AG04450 (cell line): Measurements from ENCODE around the gene SCFD2. TPM values are rescaled to one million over a fixed set of nuclear protein-coding genes. Genes with fewer than 3 reads are reported as not detected.

Experiments used
- CTCF ChIA-PET: fragments of 300-600, 350-600 bp; formaldehyde crosslinking; extraction: SDS; loops from one replicate; lab custom pipeline; 2022; ENCODE audit warnings: antibody characterized with exemption, inconsistent platforms; lab: Charles Lee
- POLR2A ChIA-PET: fragments of 350-600 bp; formaldehyde crosslinking; extraction: SDS; loops from one replicate; lab custom pipeline; 2021; ENCODE audit warnings: antibody characterized with exemption, inconsistent platforms; lab: Yijun Ruan, JAX
- DNase-seq: peaks from one replicate; pipeline ENCODE4 v3.0.0-alpha.2; 2011; ENCODE audit warnings: low read depth, low spot score
- H3K27ac ChIP-seq: one replicate; pipeline ENCODE4 v1.5.1; 2012; ENCODE audit warnings: low read depth, low read length, control low read depth
- H3K27me3 ChIP-seq: one replicate; pipeline ENCODE4 v1.6.0; 2012; ENCODE audit warnings: low read length; ENCODE audit not compliant: control insufficient read depth, insufficient read depth
- H3K4me3 ChIP-seq: 2 replicates; pipeline ENCODE4 v1.5.1; 2011; ENCODE audit warnings: mild to moderate bottlenecking, low read depth, low read length, control low read depth
- H3K9me3 ChIP-seq: 2 replicates; pipeline ENCODE4 v1.5.1; 2012; ENCODE audit warnings: low read length; ENCODE audit not compliant: control insufficient read depth, insufficient read depth
- polyA plus RNA-seq: library from polyadenylated mRNA; depleted of rRNA; stranded (reverse); fragments of >200 nt; gene quantifications from 2 replicates; pipeline ENCODE4 v1.2.3, GENCODE V29; 2011
- TF ChIP-seq, protein P1 (sequence below): IDR thresholded peaks from 2 replicates; pipeline ENCODE4 v1.5.1; 2011; ENCODE audit warnings: low read depth, low read length, control low read depth, inconsistent platforms

SCFD2 gene
- polyA plus RNA-seq, 1 experiment: 16.4 TPM

DNA sequence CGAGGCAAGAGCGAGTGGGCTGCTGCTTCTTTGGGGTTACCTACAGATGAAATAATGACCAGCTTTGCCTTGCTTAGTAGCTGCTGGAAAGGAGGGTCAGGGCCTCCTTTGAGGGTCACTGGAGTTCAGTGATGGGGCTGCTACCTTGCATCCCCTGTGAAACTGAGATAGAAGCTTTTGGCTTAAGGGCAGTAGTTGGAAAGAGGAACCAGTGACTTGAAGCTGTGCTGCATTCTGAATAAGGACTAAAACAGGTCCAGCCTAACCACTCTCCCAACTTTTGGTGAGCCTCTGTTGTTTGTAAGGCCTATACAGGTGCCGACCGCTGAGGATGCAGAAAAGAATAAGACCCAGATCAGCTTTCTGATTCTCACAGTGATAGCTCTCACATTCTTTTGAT is 462.6 kb downstream of the SCFD2 start:
- H3K4me3 ChIP-seq: no peak overlapping the region
- peaks cover 8% of the 10 kb centered on the region; the same call in 1 of the 2 replicates for H3K9me3 ChIP-seq
- POLR2A ChIA-PET: no interaction called here
- no peaks in the 10 kb centered on the region for H3K27me3 ChIP-seq
- no peak for DNase-seq
- TF ChIP-seq, protein P1, sequence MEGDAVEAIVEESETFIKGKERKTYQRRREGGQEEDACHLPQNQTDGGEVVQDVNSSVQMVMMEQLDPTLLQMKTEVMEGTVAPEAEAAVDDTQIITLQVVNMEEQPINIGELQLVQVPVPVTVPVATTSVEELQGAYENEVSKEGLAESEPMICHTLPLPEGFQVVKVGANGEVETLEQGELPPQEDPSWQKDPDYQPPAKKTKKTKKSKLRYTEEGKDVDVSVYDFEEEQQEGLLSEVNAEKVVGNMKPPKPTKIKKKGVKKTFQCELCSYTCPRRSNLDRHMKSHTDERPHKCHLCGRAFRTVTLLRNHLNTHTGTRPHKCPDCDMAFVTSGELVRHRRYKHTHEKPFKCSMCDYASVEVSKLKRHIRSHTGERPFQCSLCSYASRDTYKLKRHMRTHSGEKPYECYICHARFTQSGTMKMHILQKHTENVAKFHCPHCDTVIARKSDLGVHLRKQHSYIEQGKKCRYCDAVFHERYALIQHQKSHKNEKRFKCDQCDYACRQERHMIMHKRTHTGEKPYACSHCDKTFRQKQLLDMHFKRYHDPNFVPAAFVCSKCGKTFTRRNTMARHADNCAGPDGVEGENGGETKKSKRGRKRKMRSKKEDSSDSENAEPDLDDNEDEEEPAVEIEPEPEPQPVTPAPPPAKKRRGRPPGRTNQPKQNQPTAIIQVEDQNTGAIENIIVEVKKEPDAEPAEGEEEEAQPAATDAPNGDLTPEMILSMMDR: no peak
- no peak overlapping the region for H3K27ac ChIP-seq
- CTCF ChIA-PET: interaction anchor here (1.2 kb wide), 1 partner anchor 8 kb away, joined by 4 read pairs; no protein-coding TSS in a partner anchor

DNA sequence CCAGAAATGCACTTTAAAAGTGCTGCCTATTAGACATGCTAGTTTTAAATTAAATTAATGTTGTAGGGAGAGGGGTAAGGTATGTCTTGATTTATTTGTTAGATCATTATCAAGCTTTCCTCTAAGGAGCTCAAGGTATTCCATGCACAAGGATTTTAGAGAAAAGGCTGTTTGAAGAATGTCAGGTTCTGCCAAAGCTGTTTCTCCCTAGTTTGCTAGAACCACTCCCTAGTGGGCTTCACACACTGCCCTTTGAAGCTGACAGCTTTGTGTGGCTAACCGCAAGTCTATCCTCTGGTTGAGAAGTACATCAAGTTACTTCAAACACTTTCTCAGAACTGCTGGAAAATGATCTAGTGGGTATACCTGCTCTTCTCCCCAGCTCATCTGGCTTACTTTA is 471.4 kb downstream of the SCFD2 start:
- ChIA-PET CTCF (interaction anchor here (0.6 to 3.9 kb wide), 3 partner anchors 17 to 404 kb away, joined by 3 to 23 read pairs (median 11); no protein-coding TSS in a partner anchor), POLR2A (no interaction called here)

DNA sequence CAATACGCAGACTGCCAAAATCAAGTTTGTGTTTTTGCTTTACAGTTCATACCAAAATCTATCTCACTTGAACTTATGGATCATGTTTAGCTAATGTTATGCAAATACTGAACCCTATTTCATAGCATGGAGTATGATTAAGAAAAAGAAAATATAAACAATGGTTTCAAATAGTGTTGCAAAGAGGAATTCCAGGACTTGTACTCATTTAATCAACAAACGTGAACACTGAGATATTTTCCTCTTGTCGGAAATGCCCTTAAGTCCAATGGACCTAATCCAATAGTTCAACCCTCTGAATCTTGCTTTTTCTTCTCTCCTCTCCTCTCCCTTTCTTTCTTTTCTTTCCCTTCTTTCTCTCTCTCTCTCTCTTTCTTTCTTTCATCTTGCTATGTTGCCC is 473.0 kb downstream of the SCFD2 start:
- ChIA-PET POLR2A (interaction anchor here (0.8 to 2.3 kb wide), 6 partner anchors 9 to 70 kb away, joined by 3 to 14 read pairs (median 3); no protein-coding TSS in a partner anchor), CTCF (interaction anchor here (0.9 to 3.9 kb wide), 3 partner anchors 19 to 347 kb away, joined by 3 to 23 read pairs (median 3); no protein-coding TSS in a partner anchor)
- Histone ChIP-seq H3K9me3 (no peaks in the 10 kb centered on the region), H3K27ac (no peak overlapping the region), H3K4me3 (no peak overlapping the region), H3K27me3 (no peaks in the 10 kb centered on the region)
- TF ChIP-seq, protein P1: no peak
- no peak for DNase-seq

More for the DNA sequence above, 471.4 kb downstream of the SCFD2 start:
- H3K27ac ChIP-seq: no peak overlapping the region
- TF ChIP-seq, protein P1: no peak
- no peaks in the 10 kb centered on the region for H3K27me3 ChIP-seq
- H3K4me3 ChIP-seq: no peak overlapping the region
- DNase-seq: no peak
- H3K9me3 ChIP-seq: no peaks in the 10 kb centered on the region

DNA sequence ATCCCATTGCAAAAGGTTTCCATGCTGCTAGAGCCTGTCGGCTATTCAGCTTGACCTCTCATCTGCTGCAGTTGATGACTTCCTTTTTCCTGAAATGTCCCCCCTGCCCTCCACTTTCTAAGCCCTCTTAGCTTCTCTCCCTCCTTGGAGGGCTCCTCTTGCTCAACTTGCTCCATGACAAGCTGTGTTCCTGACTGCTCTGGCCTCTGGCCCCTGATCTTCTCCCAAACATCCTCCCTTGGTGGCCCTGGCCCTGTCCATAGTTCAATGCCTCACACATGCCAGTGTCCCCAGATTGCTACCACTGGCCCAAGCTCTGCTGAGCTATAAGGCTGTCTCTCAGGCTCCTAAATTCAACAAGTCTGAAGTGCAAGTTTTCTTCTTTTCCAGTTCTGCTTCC is 474.1 kb downstream of the SCFD2 start:
- H3K27ac ChIP-seq: no peak overlapping the region
- CTCF ChIA-PET: interaction anchor here (3.9 kb wide), 1 partner anchor 20 kb away, joined by 23 read pairs; no protein-coding TSS in a partner anchor
- POLR2A ChIA-PET: interaction anchor here (1.0 to 2.3 kb wide), 2 partner anchors 29 to 67 kb away, joined by 3 to 14 read pairs; no protein-coding TSS in a partner anchor

DNA sequence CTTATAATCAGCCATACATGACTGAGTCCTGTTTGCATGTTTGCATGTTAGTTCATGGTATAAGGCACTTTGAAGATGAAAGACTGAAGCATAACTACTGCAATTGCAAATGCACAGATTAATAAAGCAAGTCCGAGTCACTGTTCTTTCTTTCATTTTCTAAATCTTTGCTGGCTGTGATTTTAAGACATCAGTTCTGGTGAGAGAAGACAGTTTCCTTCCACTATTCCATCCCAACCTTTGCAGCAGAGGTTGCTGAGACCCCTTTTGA is 475.4 kb downstream of the SCFD2 start:
- Histone ChIP-seq H3K27me3 (no peaks in the 10 kb centered on the region), H3K9me3 (peaks cover 5% of the 10 kb centered on the region), H3K4me3 (no peak overlapping the region), H3K27ac (no peak overlapping the region)
- TF ChIP-seq, protein P1: no peak
- DNase-seq: no peak
- ChIA-PET POLR2A (no interaction called here), CTCF (no interaction called here)

More for the DNA sequence above, 474.1 kb downstream of the SCFD2 start:
- no peaks in the 10 kb centered on the region for H3K27me3 ChIP-seq
- TF ChIP-seq, protein P1: no peak
- no peaks in the 10 kb centered on the region; the same call in 1 of the 2 replicates for H3K9me3 ChIP-seq
- no peak overlapping the region for H3K4me3 ChIP-seq
- DNase-seq: no peak
